OCI-M2 (cell line): ENCODE measurements around the gene PARVA.

Experiments
- DNase-seq: peaks from one replicate; lab custom pipeline; 2025; ENCODE audit not compliant: unreplicated experiment; lab: John Stamatoyannopoulos, UW

PARVA gene

DNA sequence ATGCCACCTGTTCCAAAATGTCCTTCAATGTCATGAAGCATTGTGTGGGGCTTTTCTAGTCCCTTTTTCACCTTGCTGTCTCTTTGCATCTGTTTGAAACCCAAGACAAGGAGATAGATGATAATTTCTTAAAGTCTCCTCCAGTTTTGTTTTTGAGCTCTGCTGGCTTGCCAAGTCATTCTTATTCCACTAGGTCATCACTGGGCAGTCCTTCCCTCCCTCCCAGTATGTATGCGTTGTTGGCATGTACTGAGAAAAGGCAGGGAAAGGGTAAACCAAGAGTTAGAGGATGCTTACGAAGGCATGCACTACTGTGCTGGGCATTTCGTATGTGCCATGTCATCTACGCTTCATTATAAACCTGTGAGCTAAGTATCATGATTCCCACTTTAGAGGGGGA lies 78.6 kb downstream of the PARVA start:
- DNase-seq, result no peak

DNA sequence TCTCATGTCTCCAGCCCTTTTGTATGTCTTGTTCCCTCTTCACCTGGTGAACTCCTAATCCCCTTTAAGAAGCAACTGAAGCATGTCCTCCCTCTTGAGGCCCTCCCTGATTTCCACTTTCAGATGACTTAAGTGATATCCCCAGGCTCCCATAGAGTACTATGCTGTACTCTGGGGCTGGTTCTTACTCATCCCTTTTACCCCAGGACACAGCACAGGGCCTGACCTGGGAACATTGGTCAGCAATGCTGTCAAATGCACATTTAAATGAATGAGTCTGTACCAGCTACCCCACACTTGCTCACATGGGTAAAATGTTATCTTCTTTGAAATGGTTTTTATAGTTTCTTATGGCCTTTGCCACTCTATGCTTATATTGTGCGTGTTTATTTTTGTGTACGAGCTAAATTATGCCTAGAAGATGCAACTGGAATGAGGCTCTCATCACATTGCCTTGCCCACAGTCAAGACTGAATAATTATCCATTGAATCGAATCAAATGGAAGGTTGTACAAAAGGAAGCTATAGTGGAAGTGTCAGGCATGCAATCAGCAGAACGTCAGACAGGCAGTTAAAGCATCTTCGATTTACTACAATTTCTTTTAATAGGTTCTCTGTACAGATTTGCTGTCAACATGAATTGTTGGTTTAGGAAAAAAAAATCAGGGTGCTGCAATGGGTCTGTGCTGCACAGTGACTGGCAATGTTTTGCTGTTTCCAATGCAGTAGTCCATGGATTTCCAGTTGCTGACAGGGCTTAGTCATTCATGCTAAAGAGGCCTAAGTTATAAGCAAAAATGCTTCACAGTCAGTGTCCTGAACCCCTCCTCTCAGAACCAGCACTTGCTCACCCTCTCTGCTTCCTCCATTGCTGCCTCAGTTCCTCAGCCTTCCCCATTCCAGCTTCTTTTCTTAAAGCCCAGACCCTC lies 79.5 kb downstream of the PARVA start:
- no peak for DNase-seq

DNA sequence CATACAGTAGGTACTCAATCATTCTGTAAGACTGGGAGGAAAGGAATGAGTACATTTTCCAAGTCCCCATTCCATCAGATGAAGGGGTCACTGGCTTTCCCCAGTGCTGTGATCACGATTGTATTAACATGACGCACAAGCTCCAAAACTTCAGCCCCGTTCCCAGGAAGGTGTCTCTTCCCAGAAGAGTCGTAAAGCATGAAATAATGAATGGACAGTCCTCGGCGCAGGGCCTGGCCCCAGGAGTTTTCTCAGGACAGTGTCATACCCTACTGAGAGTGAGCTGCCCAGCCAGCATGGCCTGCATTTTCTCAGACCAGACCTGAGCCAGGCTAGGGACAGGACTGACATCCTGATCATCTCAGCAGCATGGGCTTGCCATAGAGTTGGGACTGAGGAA lies 80.7 kb downstream of the PARVA start:
- DNase-seq, result no peak

DNA sequence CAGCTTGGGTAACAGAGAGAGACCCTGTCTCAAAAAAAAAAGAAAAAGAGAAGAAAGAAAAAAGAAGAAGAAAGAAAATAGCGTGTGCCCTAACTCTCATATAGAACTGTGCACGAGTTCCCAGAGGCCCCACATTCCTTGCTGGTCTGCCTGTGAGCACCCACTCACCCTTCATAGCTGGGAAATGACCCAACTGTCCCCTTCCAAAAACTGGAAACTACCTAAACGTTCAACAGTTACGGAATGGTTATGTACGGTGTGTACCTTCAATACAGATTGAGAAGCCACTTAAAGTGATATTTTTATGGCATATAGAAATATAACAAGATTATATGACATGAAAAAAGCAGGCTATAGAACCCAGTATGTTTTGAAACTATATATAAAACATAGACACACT lies 82.0 kb downstream of the PARVA start:
- DNase-seq, result no peak

DNA sequence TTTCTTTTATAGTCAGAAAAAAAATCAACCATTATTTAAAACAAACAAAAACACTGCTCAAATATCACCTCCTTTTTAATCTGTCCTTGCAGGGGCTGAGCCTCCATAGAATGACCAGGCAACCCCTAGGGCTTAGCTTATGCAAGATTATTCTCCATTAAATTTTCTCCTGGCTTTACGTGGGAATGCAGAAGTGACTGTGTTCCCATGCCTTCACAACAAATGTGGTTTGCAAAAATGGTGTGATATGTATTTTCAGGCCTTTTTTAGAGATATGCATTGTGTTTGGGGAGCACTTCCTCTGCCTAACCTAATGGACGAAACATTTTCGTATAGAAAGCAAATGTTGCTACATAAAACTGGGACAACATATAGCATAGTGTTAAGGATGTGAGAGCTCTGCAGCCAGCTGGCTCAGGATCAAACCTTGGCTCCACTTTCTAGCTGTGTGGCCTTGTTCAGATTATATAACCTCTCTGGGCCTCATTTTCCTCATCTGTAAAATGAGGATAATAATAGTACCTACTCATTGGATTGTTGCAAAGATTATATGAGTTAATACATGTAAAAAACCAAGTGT lies 82.6 kb downstream of the PARVA start:
- DNase-seq, result no peak

DNA sequence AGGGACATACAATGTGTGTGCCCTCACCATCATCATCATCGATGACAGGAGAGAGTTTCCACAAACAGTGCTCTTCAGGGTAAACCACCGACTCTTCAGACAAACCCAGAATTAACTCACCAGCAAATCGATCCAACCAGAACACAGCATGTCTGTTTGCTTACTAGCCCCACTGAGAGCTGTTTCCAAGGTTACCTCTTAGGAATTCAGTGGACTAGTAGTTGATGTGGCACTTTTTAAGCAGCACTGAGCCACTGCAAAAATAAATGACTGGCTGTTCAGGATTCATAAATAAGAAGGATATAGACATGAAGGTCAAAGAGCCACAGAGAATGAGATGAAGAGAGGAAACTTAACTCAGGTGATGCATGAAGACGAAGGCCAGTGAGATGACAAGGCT lies 83.1 kb downstream of the PARVA start:
- DNase-seq, result no peak

DNA sequence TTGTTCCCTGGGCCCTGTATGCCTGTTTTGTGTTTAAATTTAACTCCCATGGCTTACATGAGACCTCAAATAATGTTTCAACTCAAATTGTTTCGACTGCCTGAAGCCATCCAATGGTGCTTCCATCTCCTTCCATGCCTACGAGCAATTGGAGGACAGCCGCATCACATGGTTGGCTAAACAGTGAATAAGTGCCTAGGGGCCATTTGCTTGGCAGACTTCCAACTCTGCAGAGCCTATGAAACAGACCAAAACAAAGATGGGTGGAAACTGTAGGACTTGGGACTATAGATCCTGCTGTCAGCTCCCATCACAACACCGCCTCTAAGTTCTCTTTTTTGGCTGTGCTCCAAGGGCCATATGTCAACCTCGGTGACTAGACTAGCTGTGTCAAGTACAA lies 84.1 kb downstream of the PARVA start:
- no peak for DNase-seq

DNA sequence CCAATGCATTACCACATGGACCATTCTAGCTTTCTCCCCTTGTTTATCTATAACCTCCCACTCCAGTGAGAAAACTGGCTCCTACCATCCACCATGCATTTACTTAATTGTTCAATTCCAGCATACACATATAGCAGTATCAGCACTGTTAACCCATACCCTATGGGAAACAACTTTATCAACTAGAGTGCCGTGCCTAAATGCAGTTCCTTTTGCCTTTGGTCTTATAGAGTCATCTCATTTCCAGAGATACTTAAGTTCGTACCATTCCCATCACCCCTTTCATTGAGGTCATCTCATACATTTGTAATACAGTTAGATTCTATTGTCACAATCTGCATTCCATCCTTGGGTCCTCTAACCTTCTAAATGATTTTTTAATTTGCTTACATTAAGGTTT lies 86.9 kb downstream of the PARVA start:
- DNase-seq, result no peak

DNA sequence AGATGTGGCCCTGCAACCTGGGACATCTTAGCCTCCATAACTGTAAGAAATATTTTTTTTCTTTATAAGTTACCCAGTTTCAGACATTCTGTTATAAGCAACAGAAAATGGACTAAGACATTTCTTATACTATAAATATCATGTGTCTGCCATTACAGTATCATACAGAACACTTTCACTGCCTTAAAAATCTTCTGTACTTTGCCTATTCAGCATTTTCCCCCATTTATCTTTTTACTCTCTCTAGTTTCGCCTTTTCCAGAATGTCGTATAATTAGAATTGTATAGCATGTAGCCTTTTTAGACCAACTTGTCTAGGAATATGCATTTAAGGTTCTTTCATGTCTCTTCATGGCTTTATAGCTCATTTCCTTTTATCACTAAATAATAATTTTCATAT lies 88.0 kb downstream of the PARVA start:
- DNase-seq, result no peak

DNA sequence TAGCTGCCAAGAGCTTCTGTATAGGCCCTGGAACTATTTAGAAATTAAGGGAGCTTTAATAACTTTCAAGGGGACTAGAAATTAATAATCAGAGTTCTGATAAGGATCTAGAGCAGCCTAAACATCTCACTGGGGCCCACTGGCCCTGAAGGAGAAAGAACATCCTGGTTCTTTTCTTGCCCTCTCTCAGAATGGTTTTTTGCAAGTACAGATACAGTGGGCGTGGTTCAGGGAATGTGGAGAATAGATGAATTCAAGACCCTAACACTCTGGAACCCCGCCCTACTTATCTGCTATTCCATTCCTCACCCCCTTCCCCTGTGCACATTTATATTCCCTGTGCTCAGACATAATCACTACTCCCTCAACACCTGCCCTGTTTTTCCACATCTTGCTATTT lies 90.2 kb downstream of the PARVA start:
- DNase-seq, result no peak

DNA sequence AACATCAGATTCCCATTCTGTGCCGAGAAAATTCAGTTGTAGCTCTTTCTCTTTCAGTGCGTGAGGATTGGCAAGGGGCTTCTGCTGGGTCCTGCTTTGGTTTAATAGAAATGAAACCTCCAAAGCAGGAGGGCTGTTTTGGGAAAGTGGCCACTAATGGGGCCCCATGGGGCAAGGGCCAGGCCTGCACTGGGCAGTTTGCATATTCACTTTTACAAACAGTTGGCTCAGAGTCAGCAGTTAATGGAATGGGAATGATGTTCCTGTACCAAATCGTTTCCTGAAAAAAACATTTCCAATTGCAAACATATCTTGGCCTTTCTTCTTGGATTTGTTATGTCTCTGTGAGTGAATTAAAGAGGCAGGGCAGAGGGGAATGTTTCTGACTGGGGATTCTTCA lies 92.1 kb downstream of the PARVA start:
- no peak for DNase-seq

DNA sequence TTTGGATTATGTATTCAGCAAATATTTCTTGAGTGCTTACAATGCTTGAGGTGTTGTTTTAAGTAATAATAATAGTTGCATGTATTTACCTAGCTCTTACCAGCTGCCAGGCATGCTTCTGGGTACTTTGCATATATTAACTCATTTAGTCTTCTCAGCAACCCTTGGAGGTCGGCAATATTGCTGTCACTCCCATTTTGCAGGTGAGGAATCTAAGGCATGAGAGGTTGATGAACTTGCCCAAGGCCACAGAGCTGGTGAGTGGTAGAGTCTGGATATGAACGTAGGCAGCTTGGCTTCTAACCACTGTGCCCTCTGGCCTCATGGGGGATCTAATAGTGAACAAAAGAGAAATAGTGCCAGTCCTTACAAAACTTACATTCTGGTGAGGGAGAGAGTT lies 92.9 kb downstream of the PARVA start:
- no peak for DNase-seq

DNA sequence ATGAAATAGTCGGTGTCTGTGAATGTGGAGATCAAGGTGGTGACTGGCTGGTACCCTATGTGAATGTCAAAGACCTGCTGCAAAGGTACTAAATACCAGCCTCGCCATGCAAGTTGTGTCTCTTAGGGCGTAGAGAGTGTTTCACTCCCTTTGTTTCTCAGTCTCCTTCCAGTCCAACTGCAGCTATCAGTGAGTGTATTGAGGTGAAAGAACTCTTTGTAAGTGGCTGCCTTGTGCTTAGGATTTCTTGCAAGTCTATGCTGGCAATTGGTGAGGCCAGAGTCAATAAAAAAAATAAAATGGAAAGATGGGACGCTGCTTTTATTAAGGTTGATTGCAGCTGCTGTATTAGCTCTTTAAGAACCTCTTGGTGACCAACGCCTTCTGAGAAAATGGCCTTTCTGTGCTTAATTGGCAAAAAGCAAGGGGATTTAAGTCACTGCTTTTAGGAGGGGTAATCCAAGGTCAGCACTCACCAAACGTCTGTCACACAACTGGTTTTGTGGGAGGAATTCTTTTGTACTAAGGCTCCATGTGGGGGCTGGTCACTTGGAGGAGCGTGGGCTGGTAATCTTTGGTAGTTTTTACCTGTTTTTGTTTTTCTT lies 95.1 kb downstream of the PARVA start:
- DNase-seq, result no peak

DNA sequence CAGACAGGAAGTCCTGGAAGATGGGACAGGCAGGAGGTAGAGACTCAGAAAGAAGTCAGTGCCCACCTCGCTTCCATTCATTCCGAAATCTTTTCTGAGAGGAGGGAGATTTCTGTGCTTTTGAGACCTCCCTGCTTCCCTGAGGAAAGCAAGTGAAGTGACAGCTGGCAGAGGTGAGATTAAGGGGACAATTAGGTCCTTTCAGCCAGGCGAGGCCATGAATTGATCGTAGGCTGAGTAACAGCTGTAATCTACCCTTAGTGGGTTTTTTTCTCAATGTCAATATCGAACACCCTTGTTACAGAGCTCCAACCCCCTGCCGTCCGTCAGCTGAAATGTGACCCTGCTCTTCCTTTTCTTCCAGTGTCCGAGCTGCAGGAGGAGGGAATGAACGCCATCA lies 96.0 kb downstream of the PARVA start:
- no peak for DNase-seq

DNA sequence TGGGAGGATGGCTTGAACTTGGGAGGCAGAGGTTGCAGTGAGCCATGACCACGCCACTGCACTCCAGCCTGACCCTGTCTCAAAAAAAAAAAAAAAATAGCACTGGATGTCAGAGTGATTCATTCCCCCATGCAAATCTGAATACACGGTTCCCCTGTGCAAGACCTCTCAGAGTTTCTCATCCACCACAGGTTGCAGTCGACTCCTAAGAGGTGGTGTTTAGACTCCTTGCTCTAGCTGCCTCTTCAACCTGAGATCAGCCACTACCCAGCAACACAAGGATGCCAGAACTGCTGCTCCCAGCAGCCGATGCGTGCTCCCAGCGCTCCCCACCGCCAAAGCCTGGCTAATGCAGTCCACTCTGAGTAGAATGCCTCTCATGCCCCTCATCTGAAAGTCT lies 97.5 kb downstream of the PARVA start:
- no peak for DNase-seq

DNA sequence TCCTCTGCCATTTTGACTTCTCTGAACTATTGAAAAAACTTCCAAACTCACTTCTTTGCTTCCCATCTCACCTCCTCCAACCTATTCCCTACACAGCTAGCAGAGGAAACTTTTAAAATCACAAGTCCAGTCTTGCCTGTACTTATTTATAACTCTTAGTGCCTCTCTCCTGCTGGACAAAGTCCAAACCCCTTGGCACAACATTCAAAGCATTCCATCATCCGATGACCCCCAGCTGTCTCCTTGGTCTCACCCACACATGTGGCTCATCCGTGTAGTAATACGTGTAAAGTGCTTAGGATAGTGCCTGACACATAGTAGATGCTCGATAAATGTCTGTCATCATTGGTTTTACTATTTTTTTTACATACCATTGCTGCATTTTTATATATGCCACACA lies 101.4 kb downstream of the PARVA start:
- DNase-seq, result no peak

DNA sequence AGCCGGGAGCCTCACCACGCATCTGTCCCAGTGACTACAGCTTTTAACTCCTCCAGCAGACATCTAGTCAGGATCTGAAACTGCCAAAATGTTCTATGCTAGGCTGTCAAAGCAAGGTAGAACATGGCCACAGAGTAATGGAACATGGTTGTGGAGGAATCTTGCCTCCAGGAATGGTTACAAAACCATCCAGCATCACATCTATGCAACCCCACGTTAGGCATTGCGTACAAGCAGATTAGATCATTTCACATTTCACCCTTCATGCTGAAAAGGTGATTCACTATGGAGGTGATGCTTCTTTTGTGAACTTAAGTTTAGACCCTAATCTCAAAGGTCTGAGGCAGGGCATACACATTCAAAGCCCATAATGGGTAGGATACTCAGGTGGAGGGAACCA lies 103.0 kb downstream of the PARVA start:
- DNase-seq, result no peak

DNA sequence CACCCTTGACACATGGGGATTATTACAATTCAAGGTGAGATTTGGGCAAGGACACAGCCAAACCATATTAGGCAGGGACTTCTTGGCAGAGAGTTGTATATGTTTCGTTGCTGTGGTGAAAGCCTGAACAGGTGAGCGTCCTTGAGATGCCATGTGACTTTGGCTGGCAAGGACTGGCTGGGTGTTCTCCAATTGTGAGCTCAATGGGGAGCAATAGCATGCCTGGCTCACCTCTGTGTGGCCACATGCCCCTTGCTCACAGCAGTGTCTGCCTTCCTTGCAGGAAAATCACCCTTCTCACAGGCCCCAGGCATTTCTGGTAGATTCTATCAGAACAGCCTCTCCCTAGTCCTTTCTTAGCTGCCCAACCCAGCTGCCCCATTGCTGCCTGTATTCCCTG lies 105.5 kb downstream of the PARVA start:
- DNase-seq, result no peak

DNA sequence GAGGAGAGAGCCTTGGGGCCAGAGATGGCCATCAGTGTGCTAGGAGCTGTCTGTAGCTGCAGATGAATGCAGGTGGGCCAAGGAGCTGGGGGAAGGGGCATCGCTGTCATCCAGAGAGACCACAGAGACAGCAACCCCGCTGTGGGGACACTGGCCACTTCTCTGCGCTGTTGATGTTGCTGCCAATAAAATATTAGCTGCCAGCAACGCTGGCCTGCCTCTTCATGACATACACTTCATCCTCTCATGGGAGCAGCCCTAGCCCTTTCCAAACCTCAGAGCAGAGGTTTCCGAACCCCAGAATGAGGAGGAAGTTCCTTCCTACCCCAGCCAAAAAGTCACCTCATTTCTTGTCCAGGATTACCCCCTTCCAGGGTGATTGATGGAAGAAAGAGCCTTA lies 106.2 kb downstream of the PARVA start:
- DNase-seq, result no peak

DNA sequence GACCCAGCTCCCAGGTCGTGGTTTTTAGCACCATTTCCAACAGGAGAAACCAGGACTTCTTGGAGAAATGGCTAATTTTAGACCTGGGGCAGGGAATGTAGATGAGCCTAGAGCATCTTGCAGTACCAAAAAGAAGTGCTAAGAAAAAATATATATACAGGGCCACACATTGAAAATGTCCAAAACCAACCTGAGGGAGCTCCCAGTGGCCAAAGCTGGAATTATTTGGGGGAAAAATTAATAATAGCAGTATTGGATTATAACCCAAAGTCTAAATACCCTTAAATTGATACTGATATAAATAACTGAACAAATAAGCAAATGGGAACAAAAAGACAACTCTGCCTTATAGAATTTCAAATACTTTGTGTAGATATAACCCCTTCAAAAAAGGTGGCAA lies 108.0 kb downstream of the PARVA start:
- no peak for DNase-seq

DNA sequence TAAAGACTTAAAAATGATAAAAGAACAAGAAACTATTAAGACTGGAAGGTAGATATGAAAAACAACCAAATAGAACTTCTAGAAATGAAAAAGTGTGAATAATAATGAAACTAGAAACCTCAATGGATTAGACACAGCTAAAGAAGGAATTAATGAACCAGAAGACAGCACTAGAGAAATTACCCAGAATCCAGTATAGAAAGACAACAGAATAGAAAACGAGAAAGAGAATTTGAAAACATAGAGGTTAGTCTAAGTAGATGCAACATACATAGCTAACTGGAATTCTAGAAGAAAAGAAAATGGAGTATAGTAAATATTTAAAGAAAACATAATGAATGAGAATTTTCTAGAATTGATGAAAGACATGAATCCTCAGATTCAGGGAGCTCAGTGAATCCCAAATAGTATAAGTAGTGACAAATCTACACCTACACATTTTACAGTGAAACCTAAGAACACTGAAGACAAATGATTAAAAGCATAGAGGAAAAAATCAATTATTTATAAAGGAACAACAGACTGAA lies 111.9 kb downstream of the PARVA start:
- no peak for DNase-seq

DNA sequence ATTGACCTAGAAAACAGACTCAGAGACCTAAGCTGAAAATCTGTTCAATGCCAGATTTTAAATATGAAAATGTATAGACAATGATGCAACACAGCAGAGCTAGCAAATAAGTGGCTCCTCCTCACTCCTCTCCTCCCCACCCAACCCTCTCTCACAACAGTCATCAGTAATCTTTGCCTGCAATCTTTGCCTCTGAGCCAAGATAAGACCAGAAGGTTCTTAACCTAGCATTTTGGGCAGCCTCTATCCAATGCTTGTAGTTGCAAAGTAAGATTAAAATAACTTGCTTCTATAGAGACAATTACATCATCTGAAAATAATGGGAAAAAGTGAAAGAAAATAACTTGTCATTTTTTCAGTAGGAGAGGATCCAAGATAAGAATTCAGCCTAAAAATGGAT lies 117.3 kb downstream of the PARVA start:
- DNase-seq, result no peak
